Measurements from ENCODE around the gene MAP2.
"Not testable (repeated sequence)": the region's sequence is repeated elsewhere in the genome, so short reads cannot be mapped to it uniquely, and the experiment has no call there.

The MAP2 gene

GRCh38 chr2:209476367-209477208, 52.7 kb downstream of the MAP2 start:
- DNase-seq = no peak

- not testable (repeated sequence) for DNase-seq
Measured at GRCh38 chr2:209492296-209492695, 68.4 kb downstream of the MAP2 start.

- not testable (repeated sequence) for DNase-seq
Measured at GRCh38 chr2:209495068-209495620, 71.3 kb downstream of the MAP2 start.

- DNase-seq = no peak
Measured at GRCh38 chr2:209495855-209496585, 72.2 kb downstream of the MAP2 start.

- DNase-seq = no peak
Measured at GRCh38 chr2:209496586-209496982, 72.7 kb downstream of the MAP2 start.

- DNase-seq = no peak
Measured at GRCh38 chr2:209498614-209499013, 74.8 kb downstream of the MAP2 start.

GRCh38 chr2:209499069-209499468, 75.2 kb downstream of the MAP2 start:
- DNase-seq = no peak

- no peak for DNase-seq
Measured at GRCh38 chr2:209501579-209501978, 77.7 kb downstream of the MAP2 start.

GRCh38 chr2:209505410-209505809, 81.6 kb downstream of the MAP2 start:
- DNase-seq = no peak

- DNase-seq = no peak
Measured at GRCh38 chr2:209508255-209508654, 84.4 kb downstream of the MAP2 start.

- DNase-seq = no peak
Measured at GRCh38 chr2:209511637-209512036, 87.8 kb downstream of the MAP2 start.

- no peak for DNase-seq
Measured at GRCh38 chr2:209512971-209513370, 89.1 kb downstream of the MAP2 start.

GRCh38 chr2:209517436-209517835, 93.6 kb downstream of the MAP2 start:
- no peak for DNase-seq

- DNase-seq = no peak
Measured at GRCh38 chr2:209519271-209519670, 95.4 kb downstream of the MAP2 start.

- DNase-seq = no peak
Measured at GRCh38 chr2:209519906-209520305, 96.1 kb downstream of the MAP2 start.

- DNase-seq = no peak
Measured at GRCh38 chr2:209523041-209523740, 99.3 kb downstream of the MAP2 start.

- no peak for DNase-seq
Measured at GRCh38 chr2:209523867-209524266, 100.0 kb downstream of the MAP2 start.

GRCh38 chr2:209525331-209525730, 101.5 kb downstream of the MAP2 start:
- no peak for DNase-seq

GRCh38 chr2:209525834-209526281, 102.0 kb downstream of the MAP2 start:
- no peak for DNase-seq

GRCh38 chr2:209526561-209526960, 102.7 kb downstream of the MAP2 start:
- DNase-seq = no peak

- no peak for DNase-seq
Measured at GRCh38 chr2:209529579-209529978, 105.7 kb downstream of the MAP2 start.

- no peak for DNase-seq
Measured at GRCh38 chr2:209532321-209532720, 108.5 kb downstream of the MAP2 start.

- no peak for DNase-seq
Measured at GRCh38 chr2:209533391-209533790, 109.5 kb downstream of the MAP2 start.

Data from NCI-H526 treated with DMSO at 0.1 percent for 48 hours (cell line).